NB4 (cell line): ENCODE data around the gene CPNE9.

Experiments
- DNase-seq: peaks from one replicate; pipeline ENCODE4 v3.0.0; 2010; ENCODE audit warnings: low read depth
- H3K4me3 ChIP-seq: one replicate; pipeline ENCODE4 v1.5.1; 2011; ENCODE audit warnings: mild to moderate bottlenecking, low read depth, low read length, moderate library complexity
- CTCF ChIP-seq: IDR thresholded peaks from one replicate; pipeline ENCODE4 v1.5.1; 2012; ENCODE audit warnings: low read depth, low read length
- MAX ChIP-seq: IDR thresholded peaks from 2 replicates; pipeline ENCODE4 v1.6.1; 2011; ENCODE audit warnings: low read depth, low read length
- MYC ChIP-seq: IDR thresholded peaks from 2 replicates; pipeline ENCODE4 v1.6.1; 2011; ENCODE audit warnings: low read depth, low read length
- POLR2A ChIP-seq: IDR thresholded peaks from 2 replicates; pipeline ENCODE4 v1.6.1; 2011; ENCODE audit warnings: mild to moderate bottlenecking; ENCODE audit not compliant: insufficient read length; ENCODE audit errors: extremely low read depth

CPNE9 gene

GRCh38 chr3:9736831-9737230, 33.2 kb downstream of the CPNE9 start:
- no peak overlapping the region for H3K4me3 ChIP-seq
- no peak for TF ChIP-seq CTCF
- TF ChIP-seq POLR2A: no peak
- no peak for TF ChIP-seq MYC
- no peak for TF ChIP-seq MAX
- no peak for DNase-seq

- TF ChIP-seq MAX (no peak), POLR2A (no peak), CTCF (no peak), MYC (no peak)
- DNase-seq: no peak
- H3K4me3 ChIP-seq: no peak overlapping the region
Observed at GRCh38 chr3:9739181-9739580, 35.5 kb downstream of the CPNE9 start.

- no peak for DNase-seq
- no peak overlapping the region for H3K4me3 ChIP-seq
- TF ChIP-seq MAX: no peak
- TF ChIP-seq CTCF: no peak
- no peak for TF ChIP-seq POLR2A
- TF ChIP-seq MYC: no peak
Observed at GRCh38 chr3:9742560-9742959, 38.9 kb downstream of the CPNE9 start.

- no peak overlapping the region for H3K4me3 ChIP-seq
- TF ChIP-seq MYC (no peak), CTCF (no peak), POLR2A (no peak), MAX (no peak)
- no peak for DNase-seq
Observed at GRCh38 chr3:9743548-9743947, 39.9 kb downstream of the CPNE9 start.

- no peak for TF ChIP-seq MAX
- no peak for TF ChIP-seq POLR2A
- DNase-seq: no peak
- no peak overlapping the region for H3K4me3 ChIP-seq
Observed at GRCh38 chr3:9744162-9744561, 40.5 kb downstream of the CPNE9 start.

- H3K4me3 ChIP-seq: no peak overlapping the region
- TF ChIP-seq POLR2A: no peak
- no peak for TF ChIP-seq CTCF
- no peak for TF ChIP-seq MAX
- no peak for TF ChIP-seq MYC
- no peak for DNase-seq
Observed at GRCh38 chr3:9745521-9745920, 41.9 kb downstream of the CPNE9 start.
